Mucosa of stomach (tissue), 1 donor: ENCODE data around the gene DDX53.

Experiments used
- H3K27me3 ChIP-seq: one replicate; pipeline ENCODE4 v1.7.0; 2013; ENCODE audit warnings: mild to moderate bottlenecking, low read length; ENCODE audit not compliant: control insufficient read depth, insufficient read depth
- H3K36me3 ChIP-seq: one replicate; pipeline ENCODE4 v1.7.0; 2013; ENCODE audit warnings: low read length; ENCODE audit not compliant: control insufficient read depth, insufficient read depth
- H3K4me1 ChIP-seq: one replicate; pipeline ENCODE4 v1.7.0; 2013; ENCODE audit warnings: mild to moderate bottlenecking, low read length; ENCODE audit not compliant: control insufficient read depth, insufficient read depth
- H3K4me3 ChIP-seq: one replicate; pipeline ENCODE4 v1.7.0; 2013; ENCODE audit warnings: low read length
- H3K9ac ChIP-seq: one replicate; pipeline ENCODE4 v1.7.0; 2013; ENCODE audit warnings: mild to moderate bottlenecking, low read length, moderate library complexity
- H3K9me3 ChIP-seq: one replicate; pipeline ENCODE4 v1.7.0; 2013; ENCODE audit warnings: mild to moderate bottlenecking, low read length, moderate library complexity; ENCODE audit not compliant: control insufficient read depth
- donor health status: Pancreatic carcinoma.

DDX53 gene

GRCh38 chrX:22999696-23000223 is at the start of gene DDX53:
TSS of gene DDX53 (plus strand) at chrX:22999960. CDS start at chrX:23000058, 98 bp downstream.
- no peaks in the 10 kb centered on the region for H3K9me3 ChIP-seq
- H3K27me3 ChIP-seq: no peaks in the 10 kb centered on the region
- no peaks in the 10 kb centered on the region for H3K4me1 ChIP-seq
- H3K36me3 ChIP-seq: no peaks in the 10 kb centered on the region
- no peak within 1 kb of the TSS for H3K4me3 ChIP-seq
- H3K9ac ChIP-seq: no peak within 1 kb of the TSS

- H3K36me3 ChIP-seq: no peaks in the 10 kb centered on the region
- H3K27me3 ChIP-seq: no peaks in the 10 kb centered on the region
- no peak overlapping the region for H3K9ac ChIP-seq
- H3K4me1 ChIP-seq: no peaks in the 10 kb centered on the region
- H3K4me3 ChIP-seq: no peak overlapping the region
- no peaks in the 10 kb centered on the region for H3K9me3 ChIP-seq
Measured at GRCh38 chrX:22950269-22951266, 49.2 kb upstream of the DDX53 start.

GRCh38 chrX:22952010-22952409 is 47.8 kb upstream of the DDX53 start:
- Histone ChIP-seq H3K4me1 (no peaks in the 10 kb centered on the region), H3K9ac (no peak overlapping the region), H3K27me3 (no peaks in the 10 kb centered on the region), H3K4me3 (no peak overlapping the region), H3K36me3 (no peaks in the 10 kb centered on the region), H3K9me3 (no peaks in the 10 kb centered on the region)

GRCh38 chrX:22958250-22958649 is 41.5 kb upstream of the DDX53 start:
- Histone ChIP-seq H3K4me1 (no peaks in the 10 kb centered on the region), H3K4me3 (no peak overlapping the region), H3K27me3 (no peaks in the 10 kb centered on the region), H3K9me3 (no peaks in the 10 kb centered on the region), H3K36me3 (no peaks in the 10 kb centered on the region), H3K9ac (no peak overlapping the region)

GRCh38 chrX:22959204-22959920 is 40.4 kb upstream of the DDX53 start:
- no peaks in the 10 kb centered on the region for H3K27me3 ChIP-seq
- no peaks in the 10 kb centered on the region for H3K36me3 ChIP-seq
- H3K9ac ChIP-seq: no peak overlapping the region
- H3K4me3 ChIP-seq: no peak overlapping the region
- no peaks in the 10 kb centered on the region for H3K4me1 ChIP-seq
- H3K9me3 ChIP-seq: no peaks in the 10 kb centered on the region

GRCh38 chrX:22963196-22963595 is 36.6 kb upstream of the DDX53 start:
- Histone ChIP-seq H3K9ac (no peak overlapping the region), H3K4me3 (no peak overlapping the region), H3K36me3 (no peaks in the 10 kb centered on the region), H3K4me1 (no peaks in the 10 kb centered on the region), H3K27me3 (no peaks in the 10 kb centered on the region), H3K9me3 (no peaks in the 10 kb centered on the region)

- Histone ChIP-seq H3K4me3 (no peak overlapping the region), H3K9me3 (no peaks in the 10 kb centered on the region), H3K9ac (no peak overlapping the region), H3K27me3 (no peaks in the 10 kb centered on the region), H3K4me1 (no peaks in the 10 kb centered on the region), H3K36me3 (no peaks in the 10 kb centered on the region)
Measured at GRCh38 chrX:22968494-22968893, 31.3 kb upstream of the DDX53 start.

- Histone ChIP-seq H3K36me3 (no peaks in the 10 kb centered on the region), H3K9ac (no peak overlapping the region), H3K9me3 (no peaks in the 10 kb centered on the region)
Measured at GRCh38 chrX:22969411-22969810, 30.3 kb upstream of the DDX53 start.

GRCh38 chrX:22970861-22971260 is 28.9 kb upstream of the DDX53 start:
- H3K9me3 ChIP-seq: no peaks in the 10 kb centered on the region
- H3K4me1 ChIP-seq: no peaks in the 10 kb centered on the region
- H3K4me3 ChIP-seq: no peak overlapping the region
- H3K27me3 ChIP-seq: no peaks in the 10 kb centered on the region
- no peak overlapping the region for H3K9ac ChIP-seq
- no peaks in the 10 kb centered on the region for H3K36me3 ChIP-seq

More at GRCh38 chrX:22969411-22969810, 30.3 kb upstream of the DDX53 start:
- H3K27me3 ChIP-seq: no peaks in the 10 kb centered on the region
- H3K4me1 ChIP-seq: no peaks in the 10 kb centered on the region
- no peak overlapping the region for H3K4me3 ChIP-seq

- Histone ChIP-seq H3K36me3 (no peaks in the 10 kb centered on the region), H3K27me3 (no peaks in the 10 kb centered on the region), H3K4me3 (no peak overlapping the region), H3K9me3 (no peaks in the 10 kb centered on the region), H3K9ac (no peak overlapping the region), H3K4me1 (no peaks in the 10 kb centered on the region)
Measured at GRCh38 chrX:22974616-22975015, 25.1 kb upstream of the DDX53 start.

- Histone ChIP-seq H3K4me1 (no peaks in the 10 kb centered on the region), H3K27me3 (no peaks in the 10 kb centered on the region), H3K9ac (no peak overlapping the region), H3K36me3 (no peaks in the 10 kb centered on the region), H3K9me3 (no peaks in the 10 kb centered on the region), H3K4me3 (no peak overlapping the region)
Measured at GRCh38 chrX:22975786-22976185, 24.0 kb upstream of the DDX53 start.

- no peaks in the 10 kb centered on the region for H3K9me3 ChIP-seq
- no peak overlapping the region for H3K4me3 ChIP-seq
- H3K36me3 ChIP-seq: no peaks in the 10 kb centered on the region
Measured at GRCh38 chrX:22985958-22986357, 13.8 kb upstream of the DDX53 start.

More at GRCh38 chrX:22985958-22986357, 13.8 kb upstream of the DDX53 start:
- H3K27me3 ChIP-seq: no peaks in the 10 kb centered on the region
- H3K4me1 ChIP-seq: no peaks in the 10 kb centered on the region
- H3K9ac ChIP-seq: no peak overlapping the region
